Measurements from ENCODE around the gene SHB.

The SHB gene

GRCh38 chr9:38068701-38069628, at the start of gene SHB:
TSS of gene SHB (minus strand) at chr9:38069227. CDS start at chr9:38068645, 582 bp downstream.
- DNase-seq (ENCODE audit: low read depth): no peak

GRCh38 chr9:38117651-38118050, 48.6 kb upstream of the SHB start:
- no peak for DNase-seq (ENCODE audit: low read depth)

- no peak for DNase-seq (ENCODE audit: low read depth)
Observed at GRCh38 chr9:38114905-38115304, 45.9 kb upstream of the SHB start.

GRCh38 chr9:38112456-38112855, 43.4 kb upstream of the SHB start:
- no peak for DNase-seq (ENCODE audit: low read depth)

GRCh38 chr9:38112049-38112448, 43.0 kb upstream of the SHB start:
- DNase-seq (ENCODE audit: low read depth): no peak

GRCh38 chr9:38110476-38110875, 41.4 kb upstream of the SHB start:
- no peak for DNase-seq (ENCODE audit: low read depth)

GRCh38 chr9:38109601-38110000, 40.6 kb upstream of the SHB start:
- no peak for DNase-seq (ENCODE audit: low read depth)

GRCh38 chr9:38108326-38108725, 39.3 kb upstream of the SHB start:
- DNase-seq (ENCODE audit: low read depth): no peak

- DNase-seq (ENCODE audit: low read depth): no peak
Observed at GRCh38 chr9:38107811-38108304, 38.8 kb upstream of the SHB start.

GRCh38 chr9:38107405-38107804, 38.4 kb upstream of the SHB start:
- no peak for DNase-seq (ENCODE audit: low read depth)

- DNase-seq (ENCODE audit: low read depth): no peak
Observed at GRCh38 chr9:38106488-38106887, 37.5 kb upstream of the SHB start.

GRCh38 chr9:38103340-38103739, 34.3 kb upstream of the SHB start:
- no peak for DNase-seq (ENCODE audit: low read depth)

GRCh38 chr9:38101423-38101822, 32.4 kb upstream of the SHB start:
- DNase-seq (ENCODE audit: low read depth): no peak

GRCh38 chr9:38096238-38096805, 27.3 kb upstream of the SHB start:
- no peak for DNase-seq (ENCODE audit: low read depth)

GRCh38 chr9:38094165-38094564, 25.1 kb upstream of the SHB start:
- no peak for DNase-seq (ENCODE audit: low read depth)

- no peak for DNase-seq (ENCODE audit: low read depth)
Observed at GRCh38 chr9:38092656-38093055, 23.6 kb upstream of the SHB start.

- no peak for DNase-seq (ENCODE audit: low read depth)
Observed at GRCh38 chr9:38092200-38092524, 23.1 kb upstream of the SHB start.

- DNase-seq (ENCODE audit: low read depth): no peak
Observed at GRCh38 chr9:38091310-38092199, 22.5 kb upstream of the SHB start.

- DNase-seq (ENCODE audit: low read depth): no peak
Observed at GRCh38 chr9:38090170-38090569, 21.1 kb upstream of the SHB start.

- no peak for DNase-seq (ENCODE audit: low read depth)
Observed at GRCh38 chr9:38089387-38090165, 20.5 kb upstream of the SHB start.

GRCh38 chr9:38088006-38088925, 19.2 kb upstream of the SHB start:
- DNase-seq (ENCODE audit: low read depth): no peak

Data from GM04504 (cell line).